HuH-7 (cell line): ENCODE data around the gene MYO1D.
"Not testable (repeated sequence)": the region's sequence is repeated elsewhere in the genome, so short reads cannot be mapped to it uniquely, and the experiment has no call there.

ENCODE experiments used
- DNase-seq: peaks from one replicate; pipeline ENCODE4 v3.0.0; 2011; ENCODE audit warnings: low spot score

Gene MYO1D

DNA sequence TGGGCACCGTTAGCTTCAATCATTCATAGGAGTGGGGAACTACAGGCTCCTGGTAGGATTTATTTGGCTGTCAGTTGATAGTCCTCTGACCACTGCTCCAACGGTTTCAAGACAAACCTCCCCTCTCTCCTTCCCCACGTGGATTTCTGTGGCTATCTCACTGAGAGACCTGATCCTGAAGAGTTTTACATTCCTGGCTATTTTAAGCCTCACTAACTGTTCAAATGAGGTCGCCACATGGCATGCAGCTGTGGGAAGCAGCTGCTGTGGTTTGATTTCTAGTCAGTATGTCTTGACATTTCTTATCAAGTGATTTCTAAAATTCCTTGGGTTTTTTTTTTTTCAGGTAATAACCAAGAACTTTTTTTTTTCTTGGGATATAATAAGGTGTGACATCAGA is 351.8 kb downstream of the MYO1D start:
- DNase-seq, result no peak

DNA sequence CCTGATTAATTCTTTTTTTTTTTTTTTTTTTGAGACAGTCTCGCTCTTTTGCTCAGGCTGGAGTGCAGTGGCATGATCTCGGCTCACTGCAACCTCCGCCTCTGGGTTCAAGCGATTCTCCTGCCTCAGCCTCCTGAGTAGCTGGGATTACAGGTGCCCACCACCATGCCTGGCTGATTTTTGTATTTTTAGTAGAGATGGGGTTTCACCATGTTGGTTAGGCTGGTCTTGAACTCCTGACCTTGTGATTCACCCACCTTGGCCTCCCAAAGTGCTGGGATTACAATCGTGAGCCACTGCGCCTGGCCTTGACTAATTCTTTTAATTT is 352.4 kb downstream of the MYO1D start:
- not testable (repeated sequence) for DNase-seq

DNA sequence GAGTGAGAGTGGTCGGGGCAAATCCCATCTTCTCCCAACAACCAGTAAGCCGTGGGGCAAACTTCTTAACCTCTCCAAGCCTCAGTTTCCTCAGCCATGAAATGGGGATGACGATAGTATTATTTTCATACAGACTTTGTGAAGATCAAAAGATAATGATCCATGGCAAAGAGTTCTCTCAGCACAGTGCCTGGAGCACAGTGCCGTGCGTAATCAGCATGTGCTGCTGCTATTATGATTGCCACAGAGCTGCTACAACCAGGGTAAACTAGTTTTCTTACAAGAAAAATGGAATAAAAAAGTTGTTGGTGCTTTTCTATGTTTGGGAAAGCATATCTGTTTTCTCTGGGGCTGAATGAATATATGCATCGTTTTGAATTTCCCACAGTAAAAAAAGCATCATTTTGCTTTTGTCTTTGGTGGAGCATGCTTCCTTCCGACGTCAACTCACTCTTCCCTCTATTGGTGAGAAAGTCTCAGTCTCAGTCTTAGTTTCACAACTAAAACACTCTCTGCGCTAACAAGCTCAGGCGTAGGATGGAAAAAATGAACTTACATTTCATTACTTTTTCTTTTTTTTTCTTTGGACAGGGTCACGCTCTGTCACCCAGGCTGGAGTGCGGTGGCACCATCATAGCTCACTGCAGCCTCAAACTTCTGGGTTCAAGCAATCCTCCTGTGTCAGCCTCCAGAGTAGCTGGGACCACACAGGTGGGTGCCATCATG is 352.9 kb downstream of the MYO1D start:
- no peak for DNase-seq

DNA sequence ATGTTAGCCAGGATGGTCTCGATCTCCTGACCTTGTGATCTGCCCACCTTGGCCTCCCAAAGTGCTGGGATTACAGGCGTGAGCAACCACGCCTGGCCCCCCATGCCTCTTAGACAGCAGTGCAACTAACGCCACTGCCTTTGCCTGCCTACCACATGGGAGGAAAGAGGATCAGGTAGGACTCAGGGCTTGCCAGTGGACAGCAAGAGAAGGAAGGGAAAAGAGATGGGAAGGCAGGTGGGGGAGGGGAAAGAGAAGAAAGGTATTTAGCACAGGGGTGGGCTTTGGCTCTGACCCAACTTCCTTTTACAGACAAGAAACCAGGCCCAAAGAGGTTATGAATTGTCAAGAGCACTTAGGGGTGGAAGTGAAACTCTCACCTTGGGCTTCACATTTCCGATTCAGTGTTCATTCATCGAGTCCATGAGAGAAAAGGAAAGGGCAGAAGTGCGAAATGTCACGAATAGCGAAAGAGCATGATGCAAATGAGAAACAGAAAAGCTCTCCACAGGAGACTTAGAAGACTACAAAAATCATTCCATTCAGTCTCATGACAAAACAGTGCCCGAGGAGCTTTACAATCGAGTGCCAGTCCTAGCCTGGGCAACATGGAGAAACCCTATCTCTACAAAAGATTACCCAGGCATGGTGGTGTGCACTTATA is 353.8 kb downstream of the MYO1D start:
- DNase-seq, result no peak

DNA sequence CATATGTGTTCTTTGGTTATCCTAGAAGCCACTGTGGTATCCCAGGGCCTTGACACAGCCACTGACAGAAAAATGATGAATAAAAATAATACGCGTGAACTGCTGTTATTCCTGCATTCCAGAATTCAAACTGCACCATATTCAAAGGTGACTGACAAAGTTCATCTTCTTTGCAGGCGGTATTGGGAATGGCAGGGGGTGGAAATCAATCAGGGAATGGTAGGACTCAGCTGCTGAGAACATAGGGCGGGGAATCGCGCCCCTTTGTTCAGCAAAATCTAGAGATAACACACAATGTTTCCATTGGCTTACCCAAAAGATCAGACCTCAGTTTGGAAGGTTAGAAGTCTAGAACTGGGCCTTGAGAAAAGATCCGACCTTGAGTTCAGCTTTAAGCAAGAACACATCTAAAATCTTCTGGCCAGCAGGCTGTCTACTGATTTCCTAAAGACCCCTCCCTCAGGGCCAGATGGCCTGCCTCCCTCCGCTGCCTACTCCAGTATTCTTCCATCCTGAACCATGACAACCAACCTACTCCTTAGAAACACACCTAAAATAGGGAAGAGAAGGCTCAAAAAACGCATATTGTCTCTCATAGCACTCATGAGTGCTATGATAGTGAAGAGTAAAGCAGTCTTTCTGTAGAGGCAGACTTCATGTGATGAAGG is 356.1 kb downstream of the MYO1D start:
- no peak for DNase-seq

DNA sequence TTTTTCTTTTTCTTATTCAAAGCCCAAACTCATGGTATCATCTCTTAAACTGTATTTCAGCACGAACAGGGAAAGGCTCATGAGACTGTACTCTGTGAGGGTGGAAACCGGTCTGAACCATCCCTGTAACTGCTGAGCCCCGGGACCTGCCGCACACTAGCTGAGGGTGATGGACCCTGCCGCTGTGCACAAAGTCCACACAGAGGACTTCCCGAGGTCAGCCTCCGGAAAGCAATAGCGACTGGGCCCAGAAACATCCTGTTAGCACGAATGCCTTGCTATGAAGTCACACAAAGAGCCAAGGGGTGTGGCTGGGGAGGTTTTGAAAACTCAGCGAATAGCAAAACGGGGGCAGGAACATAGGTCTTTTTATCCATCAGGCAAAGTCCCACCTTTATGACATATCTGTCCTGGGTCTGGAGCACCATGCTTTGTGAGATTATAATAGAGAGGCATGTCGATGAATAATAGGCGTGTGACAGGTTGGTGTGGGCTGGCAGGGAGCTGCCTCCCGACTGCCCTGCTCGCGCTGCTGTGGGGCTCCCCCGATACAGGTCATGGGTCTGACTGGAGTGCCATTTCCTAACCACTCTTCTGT is 356.7 kb downstream of the MYO1D start:
- DNase-seq, result no peak

DNA sequence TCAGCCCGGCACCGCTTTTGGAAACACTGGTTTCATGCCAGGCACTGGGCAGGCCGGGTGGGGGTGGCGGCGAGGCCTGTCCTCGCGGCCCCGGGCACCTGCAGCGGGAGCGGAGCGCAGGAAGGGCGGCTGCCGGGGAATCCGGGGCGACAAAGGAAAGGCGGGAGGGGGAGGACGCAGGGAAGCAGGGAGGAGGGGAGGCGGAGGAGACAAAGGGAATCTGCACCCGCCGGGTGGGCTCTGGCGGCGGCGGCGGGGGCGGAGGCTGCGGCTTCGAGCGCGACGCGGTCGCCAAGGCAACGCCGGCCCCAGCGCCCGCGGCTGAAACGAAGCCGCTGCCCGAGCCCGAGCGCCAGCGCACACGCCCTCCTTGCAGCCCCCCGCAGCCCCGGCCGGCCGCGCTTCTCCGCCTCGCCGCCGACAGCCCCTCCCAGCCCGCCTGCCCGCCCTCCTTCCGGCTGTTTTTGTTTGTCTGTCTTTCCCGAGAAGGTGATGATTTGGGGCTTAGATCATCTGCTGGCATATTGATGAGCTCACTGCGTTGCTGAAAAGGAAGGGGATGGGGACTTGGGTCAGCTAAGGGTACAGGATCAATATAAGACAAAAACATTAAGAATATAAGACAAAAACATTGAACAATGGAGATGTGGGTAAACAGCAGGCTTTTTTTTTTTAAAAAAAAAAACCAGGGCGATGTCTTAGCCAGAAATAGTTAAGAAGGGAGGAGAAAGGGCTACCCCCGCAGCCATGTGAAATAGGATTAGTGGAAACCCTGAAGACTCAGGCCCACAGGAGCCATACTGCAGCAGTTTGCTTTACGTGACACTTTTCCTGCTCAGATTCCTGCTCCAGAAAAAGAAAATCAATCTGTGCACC is 357.5 kb downstream of the MYO1D start:
- DNase-seq, result no peak

DNA sequence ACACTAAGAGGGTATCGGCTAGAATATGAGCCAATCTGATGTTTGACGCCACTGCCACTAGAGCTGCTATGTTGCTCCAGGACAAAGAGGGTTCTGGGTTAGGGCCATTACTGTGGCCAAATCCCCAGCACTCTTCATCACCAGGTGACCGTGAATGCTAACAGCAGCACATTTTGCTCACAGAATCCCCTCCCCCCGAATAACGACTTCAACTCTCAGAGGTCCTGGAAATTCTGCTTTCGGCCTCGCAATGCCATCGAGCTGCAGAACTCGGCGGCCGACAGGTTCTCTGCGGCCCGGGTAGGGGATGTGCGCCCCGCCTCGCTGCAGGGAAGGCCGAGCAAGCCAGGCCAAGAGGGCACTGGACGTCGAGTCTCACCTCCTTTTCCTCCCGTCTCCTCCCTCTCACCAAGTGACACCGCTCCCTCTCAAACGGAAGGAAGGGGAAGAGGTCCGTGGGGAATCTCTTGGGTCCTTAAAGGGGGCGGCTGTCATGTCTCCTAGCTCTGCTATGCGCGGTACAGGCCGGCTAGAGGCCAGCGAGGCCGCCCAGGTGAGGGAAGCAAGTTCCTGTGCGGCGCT is 358.2 kb downstream of the MYO1D start:
- no peak for DNase-seq

DNA sequence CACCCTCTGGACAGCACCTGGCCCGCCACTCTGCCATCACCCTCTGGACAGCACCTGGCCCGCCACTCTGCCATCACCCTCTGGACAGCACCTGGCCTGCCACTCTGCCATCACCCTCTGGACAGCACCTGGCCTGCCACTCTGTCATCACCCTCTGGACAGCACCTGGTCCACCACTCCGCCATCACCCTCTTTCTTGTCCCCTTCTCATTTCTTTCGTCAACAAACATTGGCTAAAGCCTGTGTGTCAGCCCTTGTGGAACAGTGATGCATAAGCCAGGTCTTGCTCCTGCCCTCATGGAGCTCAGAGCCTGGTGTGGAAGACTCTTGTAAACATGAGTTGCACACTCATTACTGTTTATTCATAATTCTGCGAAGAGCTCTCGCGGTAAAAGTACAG is 358.9 kb downstream of the MYO1D start:
- no peak for DNase-seq

DNA sequence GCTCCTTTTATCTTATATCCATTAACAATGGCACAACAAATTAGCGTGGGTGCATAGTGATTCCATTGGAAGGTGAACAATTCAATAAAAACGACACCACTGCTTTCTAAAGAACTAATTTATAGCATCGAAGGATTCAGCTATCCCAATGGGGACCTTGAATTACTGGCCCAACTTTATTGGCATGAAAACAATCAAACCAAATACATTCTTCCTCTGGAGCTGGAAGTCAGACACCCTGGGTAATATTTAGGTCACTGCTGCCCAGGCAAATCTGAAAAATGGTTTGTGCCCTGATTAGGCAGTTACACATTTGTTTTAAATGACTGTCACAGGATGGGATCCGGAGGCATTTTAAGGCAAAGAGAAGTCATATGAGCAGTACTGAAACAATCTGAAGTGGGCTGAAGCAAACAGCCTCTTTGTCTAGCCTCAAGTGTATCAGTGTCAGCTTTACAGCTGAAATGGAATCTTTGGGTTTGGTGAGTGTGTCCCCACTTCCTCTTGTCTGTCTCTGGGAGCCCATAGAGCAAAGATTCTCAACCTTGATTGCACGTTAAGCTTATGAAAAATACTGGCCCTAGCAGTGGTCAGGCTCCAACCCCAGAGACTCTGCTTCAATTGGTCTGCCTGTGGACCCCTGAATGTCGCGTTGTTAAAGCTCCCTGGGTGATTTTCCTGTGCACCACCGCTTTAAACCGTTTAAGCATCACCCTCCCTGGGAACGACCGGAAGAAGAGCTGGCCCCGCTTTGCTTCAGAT is 359.8 kb downstream of the MYO1D start:
- DNase-seq, result no peak

DNA sequence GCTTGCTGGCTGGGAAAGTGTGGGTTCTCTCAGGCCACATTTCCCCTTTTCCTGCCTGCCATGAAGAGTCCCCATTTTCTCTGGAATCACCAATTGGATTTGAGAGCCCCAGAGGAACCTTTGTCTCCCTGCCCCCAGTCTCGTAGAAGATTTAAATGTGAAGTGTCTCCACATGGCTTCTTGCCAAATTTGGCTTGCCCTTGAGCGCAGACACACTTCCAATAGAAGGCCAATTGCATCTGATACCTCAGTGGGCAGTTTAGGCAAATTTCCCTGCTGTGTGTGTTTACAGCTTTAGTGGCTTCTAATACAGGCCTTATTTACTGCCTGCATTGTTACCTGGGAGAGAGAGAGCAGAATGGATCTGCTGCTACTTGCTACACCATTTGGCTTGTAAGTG is 360.5 kb downstream of the MYO1D start:
- no peak for DNase-seq

DNA sequence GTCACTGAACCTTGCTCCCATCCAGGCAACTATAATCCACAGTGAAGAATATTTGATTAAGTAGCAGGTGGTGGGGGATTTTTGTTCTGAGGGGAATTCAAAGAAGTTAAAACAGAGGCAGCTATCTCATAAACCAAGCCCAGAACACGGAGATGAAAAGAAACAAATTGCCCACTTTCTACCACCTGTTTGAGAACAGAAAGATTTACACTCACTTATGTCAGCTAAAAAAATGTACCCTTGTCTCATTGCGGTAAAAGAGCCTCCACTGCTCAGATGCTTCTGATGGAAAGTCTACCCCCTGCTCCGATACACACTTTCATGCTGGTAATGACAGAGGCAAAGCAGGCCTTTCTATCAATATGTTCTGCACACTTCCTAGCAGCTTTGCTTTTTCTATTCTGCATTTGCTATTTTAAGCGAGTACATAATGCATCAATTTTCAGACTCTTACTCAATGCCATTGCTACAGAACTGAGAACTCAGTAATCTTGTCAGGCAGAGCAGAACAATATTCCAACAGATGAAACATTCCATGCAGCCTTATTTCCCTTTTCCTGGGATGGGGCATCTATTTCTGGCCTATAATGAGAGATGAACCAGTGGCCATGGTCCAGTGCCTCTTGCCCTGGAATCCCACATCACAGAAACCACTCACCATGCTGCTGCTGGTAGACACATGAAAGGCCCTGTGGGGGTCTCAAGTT is 361.1 kb downstream of the MYO1D start:
- no peak for DNase-seq

DNA sequence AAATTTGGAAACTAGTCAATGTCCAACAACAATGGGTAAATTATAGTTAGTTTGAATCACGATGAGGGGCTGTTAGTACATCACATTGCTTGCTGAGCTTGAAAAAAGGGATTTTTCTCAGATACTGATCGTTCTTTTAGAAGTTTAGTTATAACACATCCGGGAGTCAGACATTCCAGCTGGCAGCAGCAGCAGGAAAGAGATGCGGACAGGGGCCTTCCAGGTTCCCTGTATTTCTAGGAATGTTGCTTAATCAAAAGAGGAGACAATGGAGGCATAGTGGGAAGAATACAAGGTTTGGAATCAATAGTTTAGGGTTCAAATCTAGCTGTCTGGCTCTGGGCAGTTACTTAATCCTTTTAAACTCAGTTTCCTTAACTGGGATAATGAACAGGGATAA is 362.3 kb downstream of the MYO1D start:
- no peak for DNase-seq

DNA sequence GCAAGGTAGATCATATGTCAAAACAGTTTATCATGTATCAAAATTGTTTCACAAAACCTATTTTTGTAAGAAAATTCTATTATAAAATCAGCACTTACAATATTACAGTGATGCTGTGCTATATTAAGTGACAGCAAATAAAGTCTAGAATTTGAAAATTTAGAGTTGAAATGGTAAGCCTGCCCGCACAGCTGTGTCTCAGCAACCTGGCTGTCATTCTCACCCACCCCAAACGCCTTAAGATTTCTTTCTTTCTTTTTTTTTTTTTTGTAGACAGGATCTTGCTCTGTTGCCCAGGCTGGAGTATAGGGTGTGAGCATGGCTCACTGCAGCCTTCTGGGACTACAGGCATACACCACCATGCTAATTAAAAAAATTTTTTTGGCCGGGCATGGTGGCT is 363.3 kb downstream of the MYO1D start:
- DNase-seq, result no peak

DNA sequence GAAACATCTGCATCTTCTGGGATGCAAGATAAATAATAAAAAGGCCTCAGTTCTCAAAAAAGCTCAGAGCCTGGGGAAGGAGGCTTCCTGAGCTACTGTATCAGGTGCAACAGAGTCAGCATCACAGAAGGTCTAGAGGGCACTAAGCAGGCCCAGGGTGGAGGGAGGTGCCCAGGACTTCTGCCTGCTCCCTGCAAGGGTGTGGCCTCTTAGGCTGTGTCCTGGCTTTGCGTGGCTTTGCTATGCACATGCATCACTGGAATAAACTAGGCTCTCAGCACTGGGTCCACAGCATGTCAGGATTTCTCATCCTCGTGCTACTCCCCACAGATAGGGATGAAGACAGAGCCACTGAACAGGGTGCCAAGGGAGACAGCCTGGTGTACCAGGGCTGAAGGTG is 364.6 kb downstream of the MYO1D start:
- no peak for DNase-seq

DNA sequence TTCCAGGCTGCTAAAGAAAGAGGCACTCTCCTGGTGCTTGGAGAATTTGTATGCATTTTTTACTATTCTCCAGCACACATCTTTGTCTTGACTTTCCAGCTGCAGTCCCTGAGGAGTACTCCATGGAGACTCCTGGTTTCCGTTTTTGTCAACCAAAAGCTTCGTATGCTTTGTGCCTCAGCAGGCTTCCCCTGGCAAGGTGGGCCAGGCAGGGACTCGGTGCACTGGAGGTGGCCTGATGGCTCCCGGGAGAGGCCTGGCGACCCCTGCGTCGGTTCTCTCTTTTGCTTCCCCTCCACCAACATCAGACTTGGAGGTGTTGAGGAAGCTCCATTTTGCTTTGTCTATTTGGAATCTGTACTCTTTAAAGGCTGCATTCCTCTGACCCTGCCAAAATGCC is 366.5 kb downstream of the MYO1D start:
- no peak for DNase-seq

DNA sequence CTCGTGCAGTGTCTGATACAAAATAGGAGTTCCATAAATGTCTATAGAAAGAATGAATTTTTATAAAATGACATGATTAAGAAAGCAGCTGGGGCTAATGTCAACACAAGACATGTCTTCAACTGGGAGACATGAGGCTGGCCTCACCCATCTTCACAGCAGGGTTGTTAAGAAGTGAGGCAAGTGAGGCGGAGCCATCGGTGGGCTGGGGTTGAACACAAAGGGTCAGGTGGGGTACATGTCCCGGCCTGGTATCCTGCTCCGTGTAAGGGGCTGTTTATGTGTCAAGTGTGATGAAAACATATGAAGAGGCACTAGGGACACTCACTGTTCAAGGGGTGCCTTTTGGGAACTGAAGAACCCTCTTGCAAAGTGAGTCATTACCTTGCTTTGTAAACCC is 368.0 kb downstream of the MYO1D start:
- DNase-seq, result no peak

DNA sequence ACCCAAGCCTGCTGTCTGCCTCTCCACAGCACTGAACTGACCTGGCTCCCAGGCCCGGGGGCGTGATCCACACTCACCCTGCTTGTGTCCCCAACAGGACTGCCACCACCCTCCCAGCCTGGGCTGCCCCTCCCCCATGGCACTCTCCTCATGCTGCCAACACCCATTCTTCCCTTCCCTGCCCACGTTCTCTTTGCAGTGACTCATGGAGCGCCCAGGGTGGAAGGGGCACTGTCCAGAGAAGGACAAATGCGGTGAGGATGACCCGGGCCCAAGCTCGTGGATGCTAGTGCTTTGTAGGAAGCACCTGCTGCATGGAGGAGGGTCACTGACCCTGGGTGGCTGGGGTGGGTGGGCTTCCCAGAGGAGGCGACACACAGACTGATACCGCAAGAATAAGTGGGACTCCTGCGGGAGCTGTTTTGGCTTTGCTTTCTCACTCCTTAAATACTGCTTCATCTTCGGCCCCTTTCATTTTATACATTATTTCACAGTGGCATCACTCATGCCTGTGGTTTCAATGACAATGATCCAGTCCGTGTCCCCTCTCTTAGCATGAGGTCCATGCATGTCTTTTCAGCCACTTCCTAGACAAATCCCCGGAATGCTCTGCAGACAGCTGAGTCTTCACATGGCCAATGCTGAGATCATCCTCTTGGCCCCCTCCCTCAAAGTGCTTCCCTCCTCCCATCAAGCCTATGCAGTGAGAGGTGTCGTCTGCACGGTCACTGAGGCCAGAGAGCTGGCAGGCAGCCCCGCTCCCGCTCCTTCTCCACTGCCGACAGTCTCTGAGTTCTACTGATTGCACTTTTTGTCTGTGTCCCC is 372.5 kb downstream of the MYO1D start:
- no peak for DNase-seq
